ENCODE data around the gene TGFB1.

Gene TGFB1

DNA sequence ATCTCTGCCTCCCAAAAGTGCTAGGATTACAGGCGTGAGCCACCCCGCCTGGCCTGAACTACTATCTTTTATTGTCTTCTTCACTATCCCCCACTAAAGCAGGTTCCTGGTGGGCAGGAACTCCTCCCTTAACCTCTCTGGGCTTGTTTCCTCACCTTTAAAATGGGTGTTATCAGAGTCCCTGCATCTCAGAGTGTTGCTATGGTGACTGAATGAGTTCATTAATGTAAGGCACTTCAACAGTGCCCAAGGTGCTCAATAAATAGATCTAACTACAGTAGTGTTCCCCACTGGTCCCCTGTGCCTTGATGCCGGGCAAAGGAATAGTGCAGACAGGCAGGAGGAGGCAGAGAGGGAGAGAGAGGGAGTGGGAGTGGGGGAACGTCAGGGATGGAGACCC is 23.2 kb downstream of the TGFB1 start:
- Histone ChIP-seq H3K4me1 (ENCODE audit: control insufficient read depth, insufficient read depth, low read length) (peaks cover 8% of the 10 kb centered on the region), H3K9ac (ENCODE audit: low read length) (no peak overlapping the region), H3K27me3 (ENCODE audit: control insufficient read depth, insufficient read depth, low read length) (no peaks in the 10 kb centered on the region), H3K4me3 (ENCODE audit: low read length) (no peak overlapping the region), H3K36me3 (ENCODE audit: control insufficient read depth, insufficient read depth, low read length) (peaks cover 3% of the 10 kb centered on the region), H3K27ac (ENCODE audit: low read depth, low read length) (no peak overlapping the region)

DNA sequence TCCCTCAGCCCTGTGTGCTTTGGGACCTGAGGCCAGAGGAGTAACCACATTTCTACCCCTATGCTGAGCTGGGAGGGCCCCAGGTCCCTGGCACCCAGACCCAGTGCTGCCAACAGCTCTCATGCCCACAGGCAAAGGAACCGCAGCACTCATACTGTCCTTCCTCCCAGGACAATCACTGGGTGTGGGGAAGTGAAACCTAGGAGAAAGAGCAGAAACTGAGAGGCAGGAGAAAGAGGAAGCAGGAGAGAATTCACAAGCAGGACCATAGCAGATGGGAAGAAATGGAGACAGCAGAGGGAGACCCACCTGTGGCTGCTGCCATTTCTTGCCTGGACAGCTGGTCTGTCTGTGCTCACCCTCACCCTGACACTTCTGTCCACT is 24.9 kb downstream of the TGFB1 start:
- Histone ChIP-seq H3K27me3 (ENCODE audit: control insufficient read depth, insufficient read depth, low read length) (no peaks in the 10 kb centered on the region), H3K4me3 (ENCODE audit: low read length) (no peak overlapping the region), H3K4me1 (ENCODE audit: control insufficient read depth, insufficient read depth, low read length) (peaks cover 15% of the 10 kb centered on the region), H3K36me3 (ENCODE audit: control insufficient read depth, insufficient read depth, low read length) (peaks cover 3% of the 10 kb centered on the region), H3K27ac (ENCODE audit: low read depth, low read length) (no peak overlapping the region), H3K9ac (ENCODE audit: low read length) (no peak overlapping the region)

DNA sequence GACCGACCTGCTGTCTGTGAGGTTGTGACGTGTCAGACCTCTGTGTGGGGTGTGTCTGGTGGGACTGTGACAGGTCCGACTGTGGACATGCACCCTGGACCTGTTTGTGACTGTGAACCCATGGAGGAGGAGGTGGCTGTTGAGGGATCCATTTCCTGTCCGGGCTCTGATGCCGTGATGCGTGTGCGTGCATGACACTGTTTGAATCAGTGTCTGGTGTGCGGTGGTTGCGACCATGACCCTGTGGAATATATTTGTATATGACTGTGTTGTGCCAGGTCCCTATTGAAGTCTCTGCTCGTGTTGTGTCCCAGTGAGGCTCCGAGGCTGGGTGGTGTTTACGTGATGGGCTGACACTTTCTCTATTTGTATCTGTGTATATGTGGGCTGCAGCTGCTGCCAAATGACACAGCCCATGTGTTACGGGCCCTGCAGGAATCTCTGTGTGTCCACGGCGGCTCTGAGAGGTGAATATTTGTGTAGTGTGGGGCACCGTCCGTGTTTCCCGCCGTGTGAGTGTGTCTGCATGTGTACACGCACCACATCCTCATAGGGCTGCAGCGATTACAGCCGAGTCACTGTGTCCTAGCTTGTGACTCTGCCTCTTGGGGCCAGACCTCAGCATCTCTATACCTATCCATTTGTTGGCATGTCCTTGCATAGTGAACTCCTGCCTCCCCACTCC is 25.4 kb downstream of the TGFB1 start:
- H3K36me3 ChIP-seq (ENCODE audit: control insufficient read depth, insufficient read depth, low read length), result peaks cover 3% of the 10 kb centered on the region
- H3K4me3 ChIP-seq (ENCODE audit: low read length), result peak overlapping the region; percentile 56
- H3K4me1 ChIP-seq (ENCODE audit: control insufficient read depth, insufficient read depth, low read length), result peaks cover 20% of the 10 kb centered on the region
- no peak overlapping the region for H3K27ac ChIP-seq (ENCODE audit: low read depth, low read length)
- no peaks in the 10 kb centered on the region for H3K27me3 ChIP-seq (ENCODE audit: control insufficient read depth, insufficient read depth, low read length)
- no peak overlapping the region for H3K9ac ChIP-seq (ENCODE audit: low read length)

DNA sequence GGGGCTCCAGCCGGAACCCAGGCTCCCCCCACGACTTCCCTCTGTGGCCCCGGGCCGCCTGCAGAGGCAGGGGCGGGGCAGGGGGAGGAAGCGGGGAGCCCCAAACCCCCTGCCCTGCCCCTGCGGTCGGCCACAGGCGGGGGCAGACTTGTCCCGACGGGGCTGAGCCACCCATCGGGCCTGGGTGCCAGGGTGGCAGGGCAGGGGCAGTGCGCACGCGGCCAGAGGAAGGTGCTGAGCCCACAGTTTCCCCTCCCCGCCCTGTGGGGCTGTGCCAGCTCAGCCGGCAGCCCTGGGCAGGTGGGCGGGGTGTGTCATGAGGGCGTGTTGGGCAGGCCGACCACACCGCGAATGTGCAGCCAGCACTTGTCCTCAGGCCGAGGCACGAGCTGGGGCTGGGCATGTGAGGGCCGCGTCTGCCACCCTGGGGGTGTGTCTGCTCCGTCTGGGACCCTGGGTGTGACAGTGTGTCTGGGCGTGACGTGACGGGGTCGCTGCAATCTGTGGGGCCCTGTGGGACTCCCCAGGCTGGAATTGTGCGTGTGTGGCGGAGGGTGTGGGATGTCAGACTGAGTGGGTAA is 26.1 kb downstream of the TGFB1 start:
- H3K36me3 ChIP-seq (ENCODE audit: control insufficient read depth, insufficient read depth, low read length), result peaks cover 4% of the 10 kb centered on the region
- H3K27ac ChIP-seq (ENCODE audit: low read depth, low read length), result peak overlapping the region; percentile 6
- peaks cover 26% of the 10 kb centered on the region for H3K4me1 ChIP-seq (ENCODE audit: control insufficient read depth, insufficient read depth, low read length)
- H3K9ac ChIP-seq (ENCODE audit: low read length), result peak overlapping the region; percentile 4
- H3K27me3 ChIP-seq (ENCODE audit: control insufficient read depth, insufficient read depth, low read length), result no peaks in the 10 kb centered on the region
- peak overlapping the region; percentile 56 for H3K4me3 ChIP-seq (ENCODE audit: low read length)

DNA sequence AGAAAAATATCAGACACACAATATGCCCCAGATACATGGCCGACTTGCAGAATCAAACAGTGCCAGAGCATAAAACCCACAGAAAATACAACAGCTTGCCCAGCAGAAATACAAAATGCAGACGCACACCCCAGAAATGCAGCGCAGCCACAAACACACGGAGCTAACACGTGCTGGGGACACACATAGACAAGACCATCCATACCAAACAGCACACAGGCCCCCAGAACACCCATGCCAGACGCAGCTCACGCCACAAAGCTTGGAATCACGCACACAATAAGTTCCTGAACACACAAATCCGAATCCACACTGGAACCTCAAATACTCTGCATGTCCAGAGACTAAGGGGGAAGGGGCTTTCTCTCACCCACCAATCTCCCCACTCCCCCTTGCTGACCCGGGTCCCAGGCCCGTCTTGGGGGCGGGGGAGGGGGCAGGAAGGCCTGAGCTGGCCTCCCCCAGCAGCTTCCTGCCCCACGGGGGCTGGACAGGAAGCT is 26.6 kb downstream of the TGFB1 start:
- Histone ChIP-seq H3K9ac (ENCODE audit: low read length) (peak overlapping the region; percentile 5), H3K4me1 (ENCODE audit: control insufficient read depth, insufficient read depth, low read length) (peaks cover 27% of the 10 kb centered on the region), H3K36me3 (ENCODE audit: control insufficient read depth, insufficient read depth, low read length) (peaks cover 5% of the 10 kb centered on the region), H3K4me3 (ENCODE audit: low read length) (peak overlapping the region; percentile 55), H3K27ac (ENCODE audit: low read depth, low read length) (no peak overlapping the region), H3K27me3 (ENCODE audit: control insufficient read depth, insufficient read depth, low read length) (no peaks in the 10 kb centered on the region)

DNA sequence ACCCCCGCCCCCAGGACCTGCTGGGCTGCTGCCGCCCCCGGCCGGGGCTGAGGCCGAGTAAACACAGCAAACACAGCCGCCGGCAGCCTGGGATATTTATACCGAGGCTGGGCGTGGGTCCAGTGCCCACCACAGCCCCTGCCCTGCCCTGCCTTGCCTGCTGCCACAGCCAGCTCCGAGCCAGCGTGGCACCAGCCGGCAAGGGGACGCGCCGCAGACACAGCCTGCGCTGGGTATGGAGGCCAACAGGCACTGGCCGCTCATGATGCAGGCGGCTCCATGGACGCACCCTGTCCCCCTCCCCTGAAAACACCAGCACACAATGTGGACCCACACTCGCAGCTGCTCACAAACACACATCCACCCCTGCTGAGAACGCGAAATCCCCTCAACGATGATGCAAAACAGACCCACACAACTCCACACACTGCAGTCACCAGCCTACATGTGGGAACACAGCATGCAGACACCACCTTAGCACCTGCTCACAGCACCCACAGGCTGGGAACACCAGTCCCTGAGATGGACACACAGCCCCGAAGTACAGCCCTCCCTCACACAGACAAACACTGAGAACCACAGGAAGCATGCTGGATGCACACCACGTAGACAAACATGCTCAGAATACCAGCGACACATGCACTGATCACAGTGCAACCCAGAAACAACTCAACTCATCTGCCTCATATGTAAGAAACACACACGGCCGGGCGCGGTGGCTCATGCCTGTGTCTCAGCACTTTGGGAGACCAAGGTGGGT is 27.6 kb downstream of the TGFB1 start:
- no peaks in the 10 kb centered on the region for H3K27me3 ChIP-seq (ENCODE audit: control insufficient read depth, insufficient read depth, low read length)
- H3K4me3 ChIP-seq (ENCODE audit: low read length), result peak overlapping the region; percentile 51
- H3K27ac ChIP-seq (ENCODE audit: low read depth, low read length), result peak overlapping the region; percentile 79
- H3K4me1 ChIP-seq (ENCODE audit: control insufficient read depth, insufficient read depth, low read length), result peaks cover 27% of the 10 kb centered on the region
- peak overlapping the region; percentile 58 for H3K9ac ChIP-seq (ENCODE audit: low read length)
- peaks cover 2% of the 10 kb centered on the region for H3K36me3 ChIP-seq (ENCODE audit: control insufficient read depth, insufficient read depth, low read length)

DNA sequence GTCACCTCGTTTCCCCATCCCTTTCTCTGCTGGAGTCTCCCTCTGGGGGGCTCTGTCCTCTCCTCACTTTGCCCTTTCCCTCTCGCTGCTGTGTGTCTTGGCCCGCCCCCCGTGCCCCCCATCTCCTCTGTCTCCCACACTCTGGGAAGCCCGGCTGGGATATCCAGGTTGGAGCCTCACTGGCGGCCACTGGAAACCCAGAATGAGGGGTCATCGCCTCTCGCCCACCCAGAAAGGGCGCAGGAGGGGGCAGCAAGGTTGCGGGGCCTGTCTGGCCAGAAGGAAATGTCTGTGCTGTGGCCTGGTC is 28.1 kb downstream of the TGFB1 start:
- Histone ChIP-seq H3K36me3 (ENCODE audit: control insufficient read depth, insufficient read depth, low read length) (peaks cover 3% of the 10 kb centered on the region), H3K4me3 (ENCODE audit: low read length) (peak overlapping the region; percentile 51), H3K9ac (ENCODE audit: low read length) (no peak overlapping the region), H3K4me1 (ENCODE audit: control insufficient read depth, insufficient read depth, low read length) (peaks cover 27% of the 10 kb centered on the region), H3K27me3 (ENCODE audit: control insufficient read depth, insufficient read depth, low read length) (no peaks in the 10 kb centered on the region), H3K27ac (ENCODE audit: low read depth, low read length) (peak overlapping the region; percentile 79)

DNA sequence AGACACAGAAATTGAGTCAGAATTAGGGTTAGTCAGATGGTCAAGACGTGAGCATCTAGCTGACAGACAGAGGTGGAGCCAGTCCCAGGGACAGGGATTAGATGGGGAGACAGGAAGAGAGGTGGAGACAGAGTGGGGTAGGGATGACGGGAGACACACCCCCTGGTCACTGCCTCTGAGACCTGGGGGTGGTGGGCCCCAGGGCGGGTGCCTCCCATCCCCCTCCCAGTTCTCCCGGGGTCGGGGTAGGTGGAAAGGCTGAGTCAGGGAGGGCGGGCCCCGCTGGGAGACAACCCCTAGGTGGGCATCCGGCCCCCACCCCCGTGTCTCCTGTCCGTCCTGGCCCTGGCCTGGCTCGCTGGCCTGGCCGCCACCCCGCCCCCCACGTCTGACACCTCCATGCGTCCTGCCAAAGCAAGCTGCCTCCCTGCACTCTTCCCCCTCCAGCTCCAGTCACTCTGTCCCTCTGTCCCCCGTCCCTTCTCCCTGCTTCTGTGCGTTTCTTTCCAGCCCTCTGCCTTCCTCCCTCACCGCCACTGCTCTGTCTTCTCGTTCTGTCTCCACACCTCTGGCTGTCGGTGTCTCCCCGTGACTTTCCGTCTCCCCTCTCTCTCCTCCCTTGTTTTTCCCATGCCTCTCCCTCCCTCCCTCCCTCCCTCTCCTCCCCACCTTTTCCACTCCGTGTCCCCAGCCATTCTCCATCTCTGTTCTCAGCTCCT is 28.6 kb downstream of the TGFB1 start:
- peaks cover 27% of the 10 kb centered on the region for H3K4me1 ChIP-seq (ENCODE audit: control insufficient read depth, insufficient read depth, low read length)
- H3K4me3 ChIP-seq (ENCODE audit: low read length), result peak overlapping the region; percentile 51
- peak overlapping the region; percentile 79 for H3K27ac ChIP-seq (ENCODE audit: low read depth, low read length)
- no peaks in the 10 kb centered on the region for H3K27me3 ChIP-seq (ENCODE audit: control insufficient read depth, insufficient read depth, low read length)
- H3K36me3 ChIP-seq (ENCODE audit: control insufficient read depth, insufficient read depth, low read length), result peaks cover 8% of the 10 kb centered on the region
- H3K9ac ChIP-seq (ENCODE audit: low read length), result no peak overlapping the region

DNA sequence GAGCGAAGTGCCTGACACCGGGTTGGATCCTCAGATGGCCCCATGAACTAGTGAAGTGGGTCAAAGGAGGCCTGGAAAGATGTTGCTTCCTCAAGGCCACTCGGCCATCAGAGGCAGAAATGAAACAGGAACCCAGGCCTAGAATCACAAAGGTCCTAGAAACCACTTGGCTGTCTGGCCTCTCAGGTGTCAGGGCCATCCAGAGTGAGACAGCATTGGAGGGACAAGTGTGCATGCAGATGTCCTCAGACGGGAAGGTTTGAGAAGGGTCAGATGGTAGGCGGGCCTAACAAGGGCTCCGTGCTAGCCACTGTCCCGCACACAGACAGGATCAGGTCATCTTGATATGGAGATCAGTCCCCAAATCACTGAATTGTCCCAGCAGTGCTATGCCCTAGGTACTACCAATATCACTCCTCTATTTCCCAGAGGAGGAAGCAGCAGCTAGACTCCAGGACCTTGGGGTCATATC is 29.5 kb downstream of the TGFB1 start:
- Histone ChIP-seq H3K4me3 (ENCODE audit: low read length) (no peak overlapping the region), H3K9ac (ENCODE audit: low read length) (no peak overlapping the region), H3K27me3 (ENCODE audit: control insufficient read depth, insufficient read depth, low read length) (no peaks in the 10 kb centered on the region), H3K36me3 (ENCODE audit: control insufficient read depth, insufficient read depth, low read length) (peaks cover 15% of the 10 kb centered on the region), H3K27ac (ENCODE audit: low read depth, low read length) (peak overlapping the region; percentile 79), H3K4me1 (ENCODE audit: control insufficient read depth, insufficient read depth, low read length) (peaks cover 27% of the 10 kb centered on the region)

DNA sequence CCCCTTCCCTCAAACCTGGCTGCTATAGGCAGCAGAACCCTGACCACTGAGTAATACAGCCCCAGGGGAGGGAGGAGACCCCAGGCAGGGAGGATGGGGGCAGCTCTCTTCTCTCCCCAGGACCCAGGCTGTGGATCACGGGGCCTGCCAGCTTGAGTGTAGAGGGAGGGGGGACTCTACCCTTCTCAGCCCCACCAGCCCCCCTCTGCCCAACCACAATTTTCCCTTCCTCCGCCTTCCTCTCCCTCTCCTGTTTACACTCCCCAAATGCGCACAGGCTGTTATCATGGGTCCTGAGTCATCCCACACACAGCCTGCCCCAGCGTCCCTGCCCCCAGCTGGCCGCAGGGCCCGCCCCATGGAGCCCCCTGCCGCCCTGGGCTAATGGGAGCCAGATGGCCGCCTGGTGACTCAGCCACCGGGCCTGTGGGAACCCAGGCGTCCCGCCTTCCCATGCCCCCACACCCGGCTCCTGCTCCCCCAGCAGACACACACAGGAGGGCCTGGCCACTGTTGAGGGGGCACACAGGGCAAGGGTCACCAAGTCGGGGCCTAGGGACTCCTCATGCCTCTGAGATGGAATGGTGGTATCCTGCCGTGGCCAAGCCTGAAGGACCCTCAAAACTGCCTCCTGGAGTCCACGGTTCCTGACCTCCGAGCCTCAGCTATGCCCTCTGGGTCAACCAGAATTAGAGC is 30.1 kb downstream of the TGFB1 start:
- Histone ChIP-seq H3K4me1 (ENCODE audit: control insufficient read depth, insufficient read depth, low read length) (peaks cover 27% of the 10 kb centered on the region), H3K27me3 (ENCODE audit: control insufficient read depth, insufficient read depth, low read length) (no peaks in the 10 kb centered on the region), H3K36me3 (ENCODE audit: control insufficient read depth, insufficient read depth, low read length) (peaks cover 22% of the 10 kb centered on the region), H3K27ac (ENCODE audit: low read depth, low read length) (peak overlapping the region; percentile 79), H3K9ac (ENCODE audit: low read length) (no peak overlapping the region), H3K4me3 (ENCODE audit: low read length) (no peak overlapping the region)

DNA sequence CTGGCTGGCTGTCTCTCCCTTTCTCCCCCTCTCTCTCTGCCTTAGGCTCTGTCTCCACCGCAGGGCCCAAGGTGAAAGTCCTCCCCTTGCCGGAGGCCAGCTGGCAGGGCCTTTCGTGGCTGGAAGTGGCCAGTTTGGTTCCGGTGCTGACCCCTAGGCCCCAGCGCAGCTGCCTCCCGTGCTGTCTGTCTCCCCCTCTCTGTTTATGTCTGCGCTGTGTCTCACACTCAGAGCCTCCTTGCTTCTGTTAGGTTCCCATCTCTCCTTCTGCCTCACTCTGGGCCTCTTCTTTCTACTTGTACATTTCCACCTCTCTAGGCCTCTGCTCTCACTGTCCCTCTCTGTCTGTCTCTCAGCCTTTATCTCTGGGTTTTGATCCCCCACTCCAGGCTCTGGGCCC is 30.7 kb downstream of the TGFB1 start:
- H3K4me3 ChIP-seq (ENCODE audit: low read length), result no peak overlapping the region
- H3K27ac ChIP-seq (ENCODE audit: low read depth, low read length), result peak overlapping the region; percentile 79
- no peak overlapping the region for H3K9ac ChIP-seq (ENCODE audit: low read length)

DNA sequence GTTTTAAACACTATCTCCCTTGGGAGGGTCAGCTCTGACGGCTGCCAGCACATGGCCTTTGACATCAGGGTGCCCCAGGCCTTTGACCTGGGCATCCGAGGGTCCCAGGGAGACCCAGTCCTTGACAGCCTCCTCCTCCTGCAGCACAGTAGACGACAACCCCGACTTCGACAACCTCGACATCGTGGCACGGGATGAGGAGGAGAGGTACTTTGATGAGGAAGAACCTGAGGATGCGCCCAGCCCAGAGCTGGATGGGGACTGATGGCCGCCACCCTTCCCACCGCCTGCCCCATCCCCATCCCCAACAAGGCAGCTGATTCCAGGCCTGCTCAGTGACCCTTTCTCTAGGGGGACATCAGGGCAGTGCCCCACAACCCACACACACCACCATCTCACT is 31.3 kb downstream of the TGFB1 start:
- Histone ChIP-seq H3K4me3 (ENCODE audit: low read length) (no peak overlapping the region), H3K9ac (ENCODE audit: low read length) (no peak overlapping the region), H3K4me1 (ENCODE audit: control insufficient read depth, insufficient read depth, low read length) (peaks cover 27% of the 10 kb centered on the region), H3K27ac (ENCODE audit: low read depth, low read length) (peak overlapping the region; percentile 79), H3K36me3 (ENCODE audit: control insufficient read depth, insufficient read depth, low read length) (peaks cover 25% of the 10 kb centered on the region), H3K27me3 (ENCODE audit: control insufficient read depth, insufficient read depth, low read length) (no peaks in the 10 kb centered on the region)

More for the DNA sequence above, 30.7 kb downstream of the TGFB1 start:
- H3K27me3 ChIP-seq (ENCODE audit: control insufficient read depth, insufficient read depth, low read length), result no peaks in the 10 kb centered on the region
- H3K36me3 ChIP-seq (ENCODE audit: control insufficient read depth, insufficient read depth, low read length), result peaks cover 25% of the 10 kb centered on the region
- peaks cover 27% of the 10 kb centered on the region for H3K4me1 ChIP-seq (ENCODE audit: control insufficient read depth, insufficient read depth, low read length)
